H1 (cell line): Measurements from ENCODE around the gene FOXE1. TPM values are rescaled to one million over a fixed set of nuclear protein-coding genes. Genes with fewer than 3 reads are reported as not detected.

Source experiments
- CTCF ChIA-PET: fragments of 300-600 bp; sonication (Branson Sonifier 250); formaldehyde crosslinking; loops from one replicate; lab custom pipeline; 2021; ENCODE audit not compliant: partially characterized antibody; lab: Charles Lee
- POLR2A ChIA-PET: fragments of 300-600 bp; sonication (Branson Sonifier 250); formaldehyde crosslinking; loops from one replicate; lab custom pipeline; 2021; ENCODE audit warnings: inconsistent platforms; ENCODE audit not compliant: partially characterized antibody; lab: Charles Lee
- DNase-seq, 2 experiments: peaks; one replicate each; pipeline versions ENCODE4 v3.0.0 to v3.0.0-alpha.2; 2010 to 2022; ENCODE audit warnings: low spot score in 2 of 2, low read depth in 1 of 2, mixed read lengths in 1 of 2
- FAIRE-seq: peaks from 2 replicates; lab custom pipeline; 2011; peaks lifted over from hg19 to GRCh38; lab: Jason Lieb, UNC
- H2AFZ ChIP-seq: 2 replicates; pipeline ENCODE4 v1.8.1; 2012; ENCODE audit warnings: low read length, inconsistent platforms
- H2AK5ac ChIP-seq: 2 replicates; pipeline ENCODE4 v1.6.1; 2013; ENCODE audit warnings: low read depth, low read length
- H2BK120ac ChIP-seq: replicated peaks from 2 replicates; pipeline ENCODE3; 2013; ENCODE audit warnings: low read depth, low read length, inconsistent platforms
- H2BK12ac ChIP-seq: 2 replicates; pipeline ENCODE4 v1.6.1; 2013; ENCODE audit warnings: low read depth, low read length
- H2BK15ac ChIP-seq: 2 replicates; pipeline ENCODE4 v1.6.1; 2013; ENCODE audit warnings: low read length
- H2BK20ac ChIP-seq: 2 replicates; pipeline ENCODE4 v1.6.1; 2013; ENCODE audit warnings: low read length
- H2BK5ac ChIP-seq: 2 replicates; pipeline ENCODE4 v1.6.1; 2013; ENCODE audit warnings: low read depth, low read length
- H3K14ac ChIP-seq: 2 replicates; pipeline ENCODE4 v1.6.1; 2013; ENCODE audit warnings: inconsistent platforms; ENCODE audit not compliant: insufficient read length
- H3K18ac ChIP-seq: 2 replicates; pipeline ENCODE4 v1.6.1; 2013; ENCODE audit warnings: low read length; ENCODE audit errors: extremely low read depth
- H3K23ac ChIP-seq: 2 replicates; pipeline ENCODE4 v1.6.1; 2013; ENCODE audit warnings: inconsistent platforms; ENCODE audit not compliant: insufficient read length
- H3K23me2 ChIP-seq: 2 replicates; pipeline ENCODE4 v1.6.1; 2013; ENCODE audit warnings: low read depth, low read length
- H3K27ac ChIP-seq: 2 replicates; pipeline ENCODE4 v1.6.1; 2011; ENCODE audit warnings: low read depth, low read length, inconsistent platforms
- H3K27me3 ChIP-seq, 4 experiments: replicated peaks in 1 of 4; 1 replicate in 1 of 4; 2 replicates in 3 of 4; pipeline versions ENCODE4 v1.6.1 to v1.8.1; 2011 to 2013; ENCODE audit warnings: low read length in 3 of 4, mild to moderate bottlenecking in 3 of 4, inconsistent platforms in 2 of 4, mixed read lengths in 2 of 4, moderate library complexity in 1 of 4; ENCODE audit not compliant: control insufficient read depth in 3 of 4, insufficient read depth in 3 of 4; ENCODE audit errors: extremely low read depth in 1 of 4
- H3K36me3 ChIP-seq, 4 experiments: 2 replicates each; pipeline versions ENCODE4 v1.6.1 to v1.8.1; 2011 to 2013; ENCODE audit warnings: mild to moderate bottlenecking in 4 of 4, low read length in 3 of 4, moderate library complexity in 2 of 4, control low read depth in 1 of 4, inconsistent platforms in 1 of 4; ENCODE audit not compliant: insufficient read depth in 4 of 4, control insufficient read depth in 2 of 4
- H3K4ac ChIP-seq: replicated peaks from 2 replicates; pipeline ENCODE3; 2013; ENCODE audit warnings: low read length, low read depth, mixed read lengths, inconsistent platforms; ENCODE audit not compliant: insufficient read length
- H3K4me1 ChIP-seq, 4 experiments: replicated peaks in 1 of 4; 1 replicate in 1 of 4; 2 replicates in 3 of 4; pipeline versions ENCODE4 v1.6.1 to v1.8.1; 2011 to 2013; ENCODE audit warnings: low read length in 3 of 4, inconsistent platforms in 2 of 4, mixed read lengths in 1 of 4; ENCODE audit not compliant: insufficient read depth in 4 of 4, control insufficient read depth in 3 of 4
- H3K4me2 ChIP-seq, 2 experiments: 2 replicates each; pipeline versions ENCODE4 v1.6.1 to v1.8.1; 2011 to 2013; ENCODE audit warnings: low read depth in 2 of 2, low read length in 2 of 2, control low read depth in 1 of 2, inconsistent platforms in 1 of 2, mild to moderate bottlenecking in 1 of 2; ENCODE audit not compliant: insufficient read depth in 1 of 2
- H3K4me3 ChIP-seq, 4 experiments: fragments of 200-600, 300-600 bp in 1 of 4; sonication (generic), shearing (Covaris generic), sonication (Bioruptor Twin) in 1 of 4; 2 replicates each; pipeline versions ENCODE4 v1.5.1 to v1.8.1; 2011 to 2016; ENCODE audit warnings: low read length in 4 of 4, low read depth in 3 of 4, control low read depth in 2 of 4, inconsistent platforms in 2 of 4, mild to moderate bottlenecking in 2 of 4, mixed read lengths in 1 of 4, moderate library complexity in 1 of 4; ENCODE audit not compliant: insufficient read depth in 2 of 4; ENCODE audit errors: extremely low read depth in 1 of 4
- H3K56ac ChIP-seq: replicated peaks from 2 replicates; pipeline ENCODE3; 2013; ENCODE audit warnings: low read depth, mild to moderate bottlenecking, mixed read lengths, low read length, inconsistent platforms; ENCODE audit not compliant: insufficient read length
- H3K79me1 ChIP-seq: 2 replicates; pipeline ENCODE4 v1.6.1; 2013; ENCODE audit warnings: low read depth, low read length, control low read depth
- H3K79me2 ChIP-seq, 2 experiments: 2 replicates each; pipeline versions ENCODE4 v1.6.1 to v1.8.1; 2012 to 2013; ENCODE audit warnings: low read length in 2 of 2, mild to moderate bottlenecking in 2 of 2, inconsistent platforms in 1 of 2; ENCODE audit not compliant: insufficient read depth in 2 of 2, control insufficient read depth in 1 of 2
- H3K9ac ChIP-seq, 4 experiments: replicated peaks in 1 of 4; 1 replicate in 1 of 4; 2 replicates in 3 of 4; pipeline versions ENCODE4 v1.6.1 to v1.8.1; 2011 to 2013; ENCODE audit warnings: low read depth in 3 of 4, low read length in 3 of 4, control low read depth in 2 of 4, mild to moderate bottlenecking in 2 of 4, moderate library complexity in 2 of 4, inconsistent platforms in 1 of 4; ENCODE audit errors: extremely low read depth in 1 of 4
- H3K9me3 ChIP-seq, 2 experiments: 2 replicates each; pipeline versions ENCODE4 v1.6.1 to v1.8.1; 2012 to 2013; ENCODE audit warnings: mild to moderate bottlenecking in 2 of 2, moderate library complexity in 2 of 2, control low read depth in 1 of 2, inconsistent platforms in 1 of 2, low read depth in 1 of 2, low read length in 1 of 2, mixed read lengths in 1 of 2; ENCODE audit not compliant: insufficient read depth in 2 of 2
- H4K20me1 ChIP-seq, 2 experiments: replicated peaks in 1 of 2; 2 replicates each; pipeline versions ENCODE3 to v1.8.1; 2011 to 2013; ENCODE audit warnings: inconsistent platforms in 2 of 2, low read length in 2 of 2, mild to moderate bottlenecking in 1 of 2; ENCODE audit not compliant: insufficient read depth in 2 of 2, control insufficient read depth in 1 of 2
- H4K5ac ChIP-seq: 2 replicates; pipeline ENCODE4 v1.6.1; 2013; ENCODE audit warnings: low read length, low read depth, mixed read lengths, inconsistent platforms; ENCODE audit not compliant: insufficient read length
- H4K8ac ChIP-seq: 2 replicates; pipeline ENCODE4 v1.8.0; 2013; ENCODE audit warnings: mild to moderate bottlenecking, moderate library complexity, low read length, inconsistent platforms; ENCODE audit not compliant: insufficient read depth; ENCODE audit errors: extremely low read depth
- H4K91ac ChIP-seq: replicated peaks from 2 replicates; pipeline ENCODE3; 2013; ENCODE audit warnings: low read length, mixed read lengths, inconsistent platforms; ENCODE audit not compliant: insufficient read length
- CBX5 ChIP-seq: fragments of 300-800, 300-1000 bp; sonication (generic); IDR thresholded peaks from 2 replicates; pipeline ENCODE4 v1.7.1; 2016; ENCODE audit warnings: antibody characterized with exemption, low read length, low read depth
- CEBPB ChIP-seq: IDR thresholded peaks from 2 replicates; pipeline ENCODE4 v1.6.1; 2012; ENCODE audit warnings: low read depth, low read length
- KDM4A ChIP-seq: IDR thresholded peaks from one replicate; pipeline ENCODE4 v1.7.1; 2012; ENCODE audit warnings: low read depth, mild to moderate bottlenecking, moderate library complexity, low read length, inconsistent platforms; ENCODE audit not compliant: severe bottlenecking
- WGBS, 2 experiments: shearing (Covaris generic) in 1 of 2; methylation state at CpG; one replicate each; pipeline versions ENCODE4 v1.1.6 to v1.1.7; 2013 to 2015; ENCODE audit warnings: low lambda C conversion rate in 2 of 2, mixed read lengths in 2 of 2, inconsistent platforms in 1 of 2, low coverage in 1 of 2, missing lambda C conversion rate in 1 of 2; ENCODE audit not compliant: insufficient replicate concordance in 2 of 2, insufficient coverage in 1 of 2, insufficient read length in 1 of 2; ENCODE audit errors: extremely low coverage in 1 of 2, missing lambda C conversion rate in 1 of 2; 5-methylcytosine and 5-hydroxymethylcytosine counted together
- polyA plus RNA-seq, 7 experiments: library from polyadenylated mRNA; depleted of rRNA in 3 of 7; stranded (reverse) in 5 of 7; unstranded in 2 of 7; fragments of >200 nt in 5 of 7; fragments of 200-250 nt in 2 of 7; gene quantifications; 1 replicate in 5 of 7; 2 replicates in 1 of 7; 4 replicates in 1 of 7; pipeline versions ENCODE4 v1.2.1 to v1.2.3, GENCODE V29; 2011 to 2013; ENCODE audit warnings: missing spikeins in 2 of 7, mixed read lengths in 2 of 7
- total RNA-seq: library from RNA; stranded (reverse); fragmentation: NEBNext Ultra II Directional; extraction: Animal tissue kit (Norgen Biotek cat#: 25700); gene quantifications from 2 replicates; pipeline ENCODE4 v1.2.1, GENCODE V29; 2021

FOXE1 gene
- total and polyA plus RNA-seq, 2 of the 8 experiments (the other 6 are each of a cell fraction or from before 2014, with no cell fraction given) = 0.03 TPM; not detected in 1

DNA sequence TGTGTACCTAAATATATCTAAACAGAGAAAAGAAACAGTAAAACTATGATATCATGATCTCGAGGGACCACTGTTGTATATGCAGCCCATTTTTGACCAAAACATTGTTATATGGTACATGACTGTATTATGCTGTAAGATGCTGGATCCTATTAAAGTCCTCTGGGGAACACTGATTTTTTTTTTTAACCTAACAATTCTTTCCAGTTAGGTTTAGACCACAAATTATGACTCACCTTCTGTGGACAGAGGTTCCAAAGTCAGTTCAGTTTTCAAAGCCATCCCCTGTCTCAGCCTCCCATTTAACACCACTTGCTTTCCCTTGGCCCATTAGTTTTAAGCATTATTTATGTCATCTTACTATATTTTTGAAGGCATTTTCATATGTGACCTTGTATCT, 42.2 kb downstream of the FOXE1 start:
- TF ChIP-seq CEBPB (no peak), CBX5 (no peak), KDM4A (no peak)
- Histone ChIP-seq H3K79me1 (no peaks in the 10 kb centered on the region), H2BK5ac (no peak overlapping the region), H3K23me2 (no peaks in the 10 kb centered on the region), H2BK20ac (no peak overlapping the region), H2BK15ac (no peak overlapping the region), H4K91ac (no peak overlapping the region), H3K4me2 (no peak overlapping the region), H3K27ac (no peak overlapping the region), H4K5ac (no peak overlapping the region), H3K27me3 (peaks cover 0 to 3% (median under 1%) of the 10 kb centered on the region in 4 experiments; a peak in 2 of 7 replicates), H4K8ac (no peak overlapping the region), H3K18ac (no peak overlapping the region), H2BK12ac (no peak overlapping the region), H3K4me3 (no peak overlapping the region), H3K56ac (no peak overlapping the region), H3K9me3 (no peaks in the 10 kb centered on the region), H3K23ac (no peak overlapping the region), H2AK5ac (no peak overlapping the region), H2BK120ac (no peak overlapping the region), H3K36me3 (no peaks in the 10 kb centered on the region), H2AFZ (no peak overlapping the region), H3K4ac (no peak overlapping the region), H3K14ac (no peak overlapping the region), H3K9ac (no peak overlapping the region), H4K20me1 (no peaks in the 10 kb centered on the region), H3K79me2 (no peaks in the 10 kb centered on the region), H3K4me1 (peaks cover 0 to under 1% (median 0%) of the 10 kb centered on the region in 4 experiments; a peak in 2 of 7 replicates)
- ChIA-PET CTCF (interaction anchor here (0.5 to 2.1 kb wide), 11 partner anchors 8 to 490 kb away, joined by 3 to 8 read pairs (median 3); no protein-coding TSS in a partner anchor), POLR2A (interaction anchor here (1.5 kb wide), 1 partner anchor 14 kb away, joined by 4 read pairs; no protein-coding TSS in a partner anchor)
- WGBS, 2 experiments = 84% methylated on average over 1 of the region's 1 CpG; no CpG with 5 or more reads in 1 of the 2 experiments
- no peak for FAIRE-seq
- DNase-seq = no peak
